Sciatic nerve (tissue), 2 donors: ENCODE results near the gene ETFA. TPM values are rescaled to one million over a fixed set of nuclear protein-coding genes. Genes with fewer than 3 reads are reported as not detected.

ENCODE experiments used
- ATAC-seq: fragments of 200-7000 bp; cut with Tn5 transposase; one replicate; pipeline ENCODE4 v1.9.1; 2020; ENCODE audit warnings: mild to moderate bottlenecking, moderate library complexity
- DNase-seq: peaks from one replicate; pipeline ENCODE4 v3.0.0-alpha.2; 2020; ENCODE audit warnings: low spot score
- intact Hi-C: fragments of 100-400 bp; cut with DNase I; formaldehyde crosslinking; loops from one replicate; pipeline ENCODE4 v1.14.2; 2022
- total RNA-seq: library from RNA; stranded (reverse); fragmentation: NEBNext Ultra II Directional; extraction: Animal tissue kit (Norgen Biotek cat#: 25700); gene quantifications from one replicate; pipeline ENCODE4 v1.2.1, GENCODE V29; 2021
- donor health status: DM: no; HTN: no; CAD: no.
- donor health status: DM: no; HTN: no; CAD: no.

Gene ETFA
- 84.8 TPM for total RNA-seq

DNA sequence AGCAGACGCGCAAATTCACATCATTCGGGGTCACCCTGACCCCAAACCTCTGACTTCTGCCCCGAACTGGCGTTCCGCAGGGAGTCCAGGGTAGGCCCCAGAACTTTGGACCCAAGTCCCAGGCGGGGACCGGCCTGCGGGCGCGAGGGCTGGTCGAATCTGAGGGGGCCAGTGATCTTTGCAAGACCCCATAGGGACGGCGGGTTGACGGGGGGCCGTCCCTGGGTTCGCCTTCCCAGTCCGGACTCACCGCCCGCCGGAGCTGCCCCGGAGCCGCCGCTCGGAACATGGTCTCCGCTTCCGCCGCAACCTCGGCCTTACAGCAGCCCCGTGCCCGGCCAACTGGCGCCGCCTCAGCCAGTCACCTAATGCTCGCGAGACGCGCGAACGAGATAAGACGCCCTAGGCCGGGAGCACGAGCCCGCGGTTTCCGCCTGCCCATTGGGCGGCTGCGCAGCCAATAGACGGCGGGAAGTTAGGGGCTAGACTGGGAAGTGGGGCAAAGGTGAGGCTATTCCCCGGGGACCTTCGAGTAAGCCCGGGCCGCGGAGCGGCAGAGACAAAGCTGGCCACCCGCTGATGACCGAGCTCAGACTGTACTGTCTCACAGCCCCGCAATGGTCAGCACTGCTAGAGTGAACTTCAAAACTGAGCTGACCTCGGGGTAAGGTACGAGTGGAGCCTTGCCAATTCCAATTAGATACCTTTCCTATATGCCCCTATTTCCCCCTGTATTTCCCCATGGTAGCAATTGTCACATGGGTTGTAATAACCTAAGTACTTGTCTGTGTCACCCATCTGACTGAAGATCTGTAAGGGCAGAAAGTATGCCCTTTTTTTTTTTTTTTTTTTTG is at the start of gene ETFA:
Gene ETFA (minus strand): TSS at position 370 of the 854 bp plus-strand sequence. CDS start 81 bp downstream, at position 289.
- intact Hi-C loops: no loop called here
- ATAC-seq (peak; percentile 99), DNase-seq (peak; percentile 98)

- no peak for DNase-seq
- ATAC-seq: no peak
- intact Hi-C loops: no loop called here
Measured at GRCh38 chr15:76360416-76360815, 49.1 kb upstream of the ETFA start.

- no peak for ATAC-seq
- intact Hi-C loops: no loop called here
- no peak for DNase-seq
Measured at GRCh38 chr15:76359152-76359551, 47.9 kb upstream of the ETFA start.

GRCh38 chr15:76358453-76358852 is 47.2 kb upstream of the ETFA start:
- intact Hi-C loops: no loop called here
- DNase-seq (no peak), ATAC-seq (no peak)

DNA sequence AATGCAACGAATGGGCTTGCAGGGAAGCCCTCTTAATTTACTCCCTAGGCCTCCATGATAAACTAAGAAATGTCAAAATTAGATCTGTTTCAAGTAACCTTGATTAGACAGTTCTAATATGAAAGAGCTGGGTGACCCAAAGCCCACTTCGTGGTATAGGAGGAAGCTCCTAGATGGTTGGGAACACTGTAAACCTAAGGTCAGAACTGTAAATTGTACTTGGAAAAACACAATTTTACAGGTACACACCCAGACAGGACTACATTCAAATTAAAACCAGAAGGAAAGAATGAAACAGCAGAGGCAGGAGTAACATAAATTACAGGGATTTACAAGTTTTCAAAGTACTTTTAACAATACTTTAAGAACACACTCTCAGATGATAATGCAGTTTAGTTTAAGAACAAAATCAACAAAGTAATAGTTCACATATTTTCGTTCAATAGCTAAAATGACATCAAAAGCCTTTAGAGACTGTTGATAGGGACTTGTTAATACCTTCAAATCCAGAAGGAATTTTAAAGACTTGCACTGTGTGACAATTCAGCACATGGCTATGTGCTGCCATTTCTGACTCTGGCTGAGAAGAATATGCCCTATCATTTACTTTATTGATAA is 43.7 kb upstream of the ETFA start:
- intact Hi-C loops: no loop called here
- ATAC-seq (no peak), DNase-seq (no peak)

GRCh38 chr15:76353903-76354302 is 42.6 kb upstream of the ETFA start:
- intact Hi-C loops: no loop called here
- ATAC-seq (no peak), DNase-seq (no peak)

DNA sequence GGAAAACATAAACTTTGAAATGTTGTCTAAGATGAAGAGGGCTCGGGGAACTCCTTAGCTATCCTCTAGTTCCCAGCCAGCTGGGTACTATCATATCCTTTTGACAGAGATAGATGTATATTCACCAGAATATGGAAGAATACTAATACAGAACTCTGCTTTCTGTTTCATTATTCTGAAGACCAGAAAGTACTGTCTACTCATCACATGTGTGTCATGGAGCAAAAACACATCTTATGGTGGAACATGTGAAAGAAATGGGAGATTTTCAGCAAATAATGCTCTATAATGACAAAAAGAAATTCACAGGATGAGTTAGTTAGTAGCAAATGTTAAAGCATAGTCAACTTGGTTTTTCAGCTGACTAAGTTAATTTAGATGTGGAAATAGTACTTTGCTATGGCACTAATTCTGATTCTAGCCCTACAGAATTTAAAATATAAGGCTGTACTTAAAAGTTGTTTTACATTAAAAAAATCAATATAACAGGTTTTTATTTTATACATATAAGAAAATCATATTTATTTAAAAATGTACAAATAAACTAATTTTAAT is 41.8 kb upstream of the ETFA start:
- intact Hi-C loops: no loop called here
- ATAC-seq (no peak), DNase-seq (no peak)

GRCh38 chr15:76349301-76350070 is 38.2 kb upstream of the ETFA start:
- intact Hi-C loops: no loop called here
- ATAC-seq (no peak), DNase-seq (no peak)

DNA sequence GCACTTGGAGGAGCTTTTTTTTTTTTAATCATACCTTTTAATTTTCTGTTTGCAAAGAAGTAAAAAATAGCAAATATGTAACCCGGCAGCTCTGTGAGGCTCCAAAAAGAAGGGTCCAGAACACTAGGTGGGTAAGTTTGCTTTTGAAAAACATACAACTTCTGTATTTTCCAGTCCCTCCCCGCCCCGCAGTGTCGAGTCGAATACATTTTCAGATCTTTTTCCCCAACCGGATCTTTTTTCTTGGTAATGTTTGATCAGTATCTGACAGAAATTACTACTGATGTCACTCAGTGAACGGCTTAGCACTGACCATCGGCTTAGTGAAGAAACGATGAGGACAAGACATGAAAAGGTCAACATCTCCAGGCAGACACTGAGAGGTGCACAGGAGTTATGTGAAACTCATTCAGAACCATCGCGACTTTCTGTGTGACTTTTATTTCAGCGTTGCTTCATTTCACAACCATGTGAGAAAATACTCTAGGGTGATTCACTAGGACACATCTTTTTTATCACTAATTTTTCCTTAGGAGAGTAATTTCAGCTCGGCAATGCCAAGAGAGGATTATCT is 36.3 kb upstream of the ETFA start:
- ATAC-seq (no peak), DNase-seq (no peak)
- intact Hi-C loops: no loop called here

- no peak for DNase-seq
- intact Hi-C loops: no loop called here
- peak; percentile 46 for ATAC-seq
Measured at GRCh38 chr15:76346669-76347481, 35.6 kb upstream of the ETFA start.

DNA sequence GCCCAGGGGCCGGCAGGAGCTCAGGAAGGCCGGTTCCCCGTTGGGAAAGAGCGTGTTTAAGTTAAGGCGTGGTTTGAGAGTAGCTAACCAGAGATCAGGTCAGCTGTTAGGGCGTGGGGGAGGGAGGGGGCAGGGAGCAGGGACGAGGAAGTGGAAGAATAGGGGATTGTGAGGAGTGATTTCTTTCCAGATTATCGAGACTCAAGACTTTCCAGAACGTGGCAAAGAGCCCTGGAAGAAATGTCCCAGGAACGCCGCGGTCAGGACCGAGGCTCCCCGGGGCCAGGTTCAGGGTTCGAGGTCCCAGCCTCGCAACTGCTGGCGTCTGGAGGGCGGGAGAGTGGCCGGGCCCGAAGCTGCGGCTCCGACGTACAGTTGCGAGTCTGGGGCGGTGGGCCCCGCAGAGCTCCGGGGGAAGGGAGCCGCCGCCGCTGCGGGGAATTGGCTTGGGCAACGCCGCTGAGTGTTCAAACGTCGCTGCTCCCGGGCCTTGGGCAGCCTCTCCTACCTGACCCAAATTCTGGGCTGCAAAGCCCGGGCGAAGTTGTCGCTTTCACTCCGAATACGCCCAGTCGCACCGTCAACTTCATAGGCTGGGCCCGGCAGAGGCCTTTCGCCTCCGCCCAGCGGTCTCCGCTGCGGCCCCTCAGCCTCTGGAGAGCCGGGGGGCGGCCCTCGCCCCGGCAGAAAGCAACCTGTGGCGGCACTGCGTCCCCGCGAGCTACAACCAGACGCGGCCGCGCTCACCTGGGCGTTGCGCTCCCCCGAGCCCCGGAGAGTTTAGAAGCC is 34.8 kb upstream of the ETFA start:
- DNase-seq (no peak), ATAC-seq (peak; percentile 34)
- intact Hi-C loops: no loop called here

- no peak for ATAC-seq
- intact Hi-C loops: no loop called here
- DNase-seq: no peak
Measured at GRCh38 chr15:76345583-76345879, 34.3 kb upstream of the ETFA start.

DNA sequence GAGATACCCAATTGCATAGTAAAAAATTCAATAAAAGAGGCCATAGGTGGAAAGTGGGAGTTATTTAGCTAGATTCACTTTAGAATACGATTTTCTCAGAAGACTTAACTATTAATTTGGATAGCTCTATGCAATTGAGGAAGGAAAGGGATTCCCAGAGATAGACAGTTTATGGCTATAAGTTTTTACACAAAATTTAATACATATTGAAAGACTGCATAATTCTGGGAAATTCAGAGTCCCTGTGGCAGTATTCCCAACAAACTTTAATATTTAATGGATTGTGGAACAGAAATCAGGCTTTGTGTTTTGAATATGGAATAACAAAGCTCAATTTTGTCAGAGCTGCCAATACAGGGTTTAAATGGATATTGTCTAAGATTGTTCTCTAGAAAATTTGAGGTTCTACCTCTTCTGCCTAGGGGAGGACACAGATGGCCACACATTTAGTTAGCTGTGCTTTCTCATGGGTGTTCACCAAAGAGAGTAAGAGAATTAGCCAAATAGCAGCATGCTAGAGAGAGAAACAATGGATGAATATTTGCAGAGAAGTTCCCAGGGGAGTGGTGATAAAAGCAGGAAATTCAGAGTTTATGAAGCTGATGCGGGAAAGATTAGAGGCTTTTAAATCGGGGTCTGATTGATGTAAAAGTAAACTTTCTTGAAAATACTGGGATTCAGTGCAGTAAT is 33.8 kb upstream of the ETFA start:
- DNase-seq (no peak), ATAC-seq (no peak)
- intact Hi-C loops: no loop called here

GRCh38 chr15:76343313-76343996 is 32.2 kb upstream of the ETFA start:
- no peak for DNase-seq
- ATAC-seq: no peak
- intact Hi-C loops: no loop called here

DNA sequence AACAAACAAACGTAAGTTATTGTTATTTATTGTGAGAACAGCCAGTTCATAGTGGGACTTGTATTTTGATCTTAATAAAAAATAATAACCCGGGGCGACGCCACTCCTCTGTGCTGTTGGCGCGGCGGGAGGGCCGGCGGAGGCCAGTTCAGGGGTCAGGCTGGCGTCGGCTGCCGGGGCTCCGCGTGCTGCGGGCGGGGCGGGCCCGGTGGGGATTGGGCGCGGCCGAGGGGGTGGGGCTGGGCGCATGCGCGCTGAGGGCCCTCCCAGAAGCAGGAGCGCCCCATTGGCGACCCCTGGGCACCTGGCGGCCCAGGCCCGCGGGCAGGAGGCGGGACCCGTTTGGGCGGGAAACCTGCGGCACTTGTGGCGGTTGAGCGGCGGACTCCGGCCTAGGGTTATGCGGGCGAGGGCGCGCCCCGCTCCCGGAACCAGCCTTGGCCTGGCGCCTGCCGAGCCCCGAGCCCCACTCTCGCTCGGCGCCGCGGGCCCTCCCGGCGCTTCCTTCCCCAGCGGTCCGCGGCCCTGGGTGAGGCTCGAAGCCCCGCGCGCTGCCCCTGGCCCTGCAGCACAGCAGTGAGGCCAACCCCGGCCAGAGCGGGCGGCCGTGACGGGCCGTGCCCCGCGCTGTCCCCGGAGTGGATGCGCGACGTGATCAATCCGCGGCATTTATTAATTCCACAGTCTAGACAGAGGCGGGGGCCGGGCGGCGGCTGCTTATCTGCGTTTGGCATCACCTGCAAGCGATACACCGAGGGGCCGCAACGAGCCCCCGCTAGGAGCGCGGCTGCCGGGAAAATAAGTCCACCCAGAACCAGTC is 31.3 kb upstream of the ETFA start:
- ATAC-seq (no peak), DNase-seq (no peak)
- intact Hi-C loops: no loop called here

DNA sequence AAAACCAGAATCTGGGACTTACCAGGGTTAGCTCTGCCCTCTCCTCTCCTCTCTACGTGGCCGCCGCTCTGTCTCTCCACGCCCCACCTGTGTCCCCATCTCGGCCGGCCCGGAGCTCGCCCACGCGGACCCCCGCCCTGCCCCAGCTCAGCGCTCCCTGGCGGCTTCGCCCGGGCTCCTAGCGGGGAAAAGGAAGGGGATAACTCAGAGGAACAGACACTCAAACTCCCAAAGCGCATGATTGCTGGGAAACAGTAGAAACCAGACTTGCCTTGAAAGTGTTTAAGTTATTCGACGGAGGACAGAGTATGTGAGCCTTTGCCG is 30.8 kb upstream of the ETFA start:
- no peak for ATAC-seq

More for the DNA sequence above, 30.8 kb upstream of the ETFA start:
- DNase-seq: no peak
- intact Hi-C loops: no loop called here
